H1 (cell line): Measurements from ENCODE around the gene REM1. TPM values are rescaled to one million over a fixed set of nuclear protein-coding genes. Genes with fewer than 3 reads are reported as not detected.

Source experiments
- GABPA ChIP-seq: IDR thresholded peaks from 2 replicates; pipeline ENCODE4 v1.6.1; 2011; ENCODE audit warnings: mild to moderate bottlenecking, low read length, moderate library complexity, borderline replicate concordance; ENCODE audit not compliant: insufficient read depth
- HDAC2 ChIP-seq, 2 experiments: fragments of 300-600 bp in 1 of 2; sonication (generic) in 1 of 2; IDR thresholded peaks; 2 replicates each; pipeline ENCODE4 v1.6.1; 2011 to 2012; ENCODE audit warnings: low read depth in 2 of 2, low read length in 2 of 2, mild to moderate bottlenecking in 2 of 2, moderate library complexity in 2 of 2, borderline replicate concordance in 1 of 2, inconsistent platforms in 1 of 2
- KDM5A ChIP-seq: fragments of 200-600 bp; IDR thresholded peaks from 2 replicates; pipeline ENCODE4 v1.7.1; 2012; ENCODE audit warnings: mild to moderate bottlenecking, low read length, inconsistent platforms, mixed read lengths
- PHF8 ChIP-seq: fragments of 200-600 bp; sonication (generic); conservative IDR thresholded peaks from 2 replicates; pipeline ENCODE4 v1.7.1; 2012; ENCODE audit warnings: low read depth, mild to moderate bottlenecking, inconsistent platforms, low read length, moderate library complexity
- POLR2A ChIP-seq, 2 experiments: IDR thresholded peaks; 1 replicate in 1 of 2; 2 replicates in 1 of 2; pipeline ENCODE4 v1.6.1; 2011; ENCODE audit warnings: low read depth in 2 of 2, low read length in 2 of 2, mild to moderate bottlenecking in 2 of 2; ENCODE audit errors: control extremely low read depth in 1 of 2
- RNF2 ChIP-seq: fragments of 200-900, 300-1000 bp; sonication (generic); IDR thresholded peaks from 2 replicates; pipeline ENCODE4 v1.7.1; 2016; ENCODE audit warnings: borderline replicate concordance, low read depth, mild to moderate bottlenecking, antibody characterized with exemption, low read length; ENCODE audit not compliant: poor library complexity, severe bottlenecking; ENCODE audit errors: missing control alignments
- SP1 ChIP-seq: IDR thresholded peaks from 2 replicates; pipeline ENCODE4 v1.6.1; 2011; ENCODE audit warnings: low read depth, low read length
- YY1 ChIP-seq: IDR thresholded peaks from 2 replicates; pipeline ENCODE4 v1.6.1; 2011; ENCODE audit warnings: low read depth, mild to moderate bottlenecking, low read length
- polyA plus RNA-seq, 7 experiments: library from polyadenylated mRNA; depleted of rRNA in 3 of 7; stranded (reverse) in 5 of 7; unstranded in 2 of 7; fragments of >200 nt in 5 of 7; fragments of 200-250 nt in 2 of 7; gene quantifications; 1 replicate in 5 of 7; 2 replicates in 1 of 7; 4 replicates in 1 of 7; pipeline versions ENCODE4 v1.2.1 to v1.2.3, GENCODE V29; 2011 to 2013; ENCODE audit warnings: missing spikeins in 2 of 7, mixed read lengths in 2 of 7
- total RNA-seq: library from RNA; stranded (reverse); fragmentation: NEBNext Ultra II Directional; extraction: Animal tissue kit (Norgen Biotek cat#: 25700); gene quantifications from 2 replicates; pipeline ENCODE4 v1.2.1, GENCODE V29; 2021
- TF ChIP-seq, protein P1 (sequence below): IDR thresholded peaks from 2 replicates; pipeline ENCODE4 v1.6.1; 2012; ENCODE audit warnings: inconsistent platforms

The REM1 gene
- total and polyA plus RNA-seq, 2 of the 8 experiments (the other 6 are each of a cell fraction or from before 2014, with no cell fraction given), result 0.05 TPM; not detected in 1

DNA sequence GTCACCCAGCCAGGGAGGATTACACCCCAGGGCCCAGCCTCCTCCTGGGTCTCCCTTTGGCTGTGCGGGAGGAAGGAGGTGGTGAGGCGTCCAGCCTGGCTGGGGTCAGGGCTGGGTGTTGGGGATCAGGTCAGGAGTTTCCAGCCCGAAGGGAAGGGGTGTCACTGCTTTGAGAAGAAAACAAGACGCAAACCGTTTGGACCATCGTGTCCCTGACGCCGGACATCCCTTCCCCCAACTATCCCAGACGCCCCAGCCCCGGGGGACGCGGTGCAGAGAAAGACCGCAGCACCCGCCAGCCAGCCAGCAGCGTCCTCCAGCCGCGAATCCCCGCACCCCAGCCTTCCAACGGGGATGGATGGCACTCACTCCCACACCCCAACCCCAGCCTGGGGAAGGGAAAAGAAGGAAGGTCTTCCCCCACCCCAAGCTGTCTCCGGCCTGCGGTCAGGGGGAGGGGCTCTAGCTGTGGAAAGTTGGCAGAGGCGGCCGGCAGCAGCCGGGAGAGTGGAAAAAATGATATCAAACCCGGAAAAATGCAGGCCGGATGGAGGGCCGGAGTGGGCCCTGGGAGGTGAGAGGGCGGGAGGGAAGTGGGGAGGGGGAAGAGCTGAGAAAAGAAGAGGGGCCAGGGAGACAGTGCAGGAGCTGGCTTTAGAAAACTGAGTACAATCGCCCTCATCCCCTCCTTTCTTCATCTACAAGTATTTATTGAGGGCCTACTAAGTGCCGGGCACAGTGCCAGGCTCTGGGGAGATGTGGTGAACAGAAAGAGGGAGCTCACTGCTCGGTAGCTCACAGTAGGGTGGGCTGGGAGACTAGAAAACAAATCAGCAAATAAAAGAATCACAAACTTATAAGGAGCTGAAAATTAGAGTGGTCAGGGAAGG lies 10.6 kb downstream of the REM1 start (continued):
- TF ChIP-seq PHF8 (no peak), YY1 (no peak), HDAC2 (IDR thresholded peaks at IDR 0.05; ENCODE audit: borderline replicate concordance in 1 of 2, low read depth in 2 of 2, low read length in 2 of 2) (no peak), POLR2A (IDR thresholded peaks at IDR 0.05; ENCODE audit: control extremely low read depth in 1 of 2, low read depth in 2 of 2, low read length in 2 of 2) (no peak), KDM5A (no peak), GABPA (no peak), RNF2 (no peak), SP1 (no peak)
- TF ChIP-seq, protein P1, sequence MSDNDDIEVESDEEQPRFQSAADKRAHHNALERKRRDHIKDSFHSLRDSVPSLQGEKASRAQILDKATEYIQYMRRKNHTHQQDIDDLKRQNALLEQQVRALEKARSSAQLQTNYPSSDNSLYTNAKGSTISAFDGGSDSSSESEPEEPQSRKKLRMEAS, result no peak
